ENCODE data around the gene APPL1.
"Not testable (repeated sequence)": the region's sequence is repeated elsewhere in the genome, so short reads cannot be mapped to it uniquely, and the experiment has no call there.

Gene APPL1

GRCh38 chr3:57283334-57283733 lies 55.8 kb downstream of the APPL1 start:
- TF ChIP-seq CTBP1 (IDR thresholded peaks at IDR 0.05; ENCODE audit: borderline replicate concordance) (no peak), SP1 (IDR thresholded peaks at IDR 0.05) (no peak), HDGF (IDR thresholded peaks at IDR 0.05; ENCODE audit: borderline replicate concordance) (no peak), FOXA1 (IDR thresholded peaks at IDR 0.05) (no peak), NFRKB (IDR thresholded peaks at IDR 0.05) (no peak)
- no peak for DNase-seq (ENCODE audit: extremely low spot score)
- CTCF ChIA-PET, result no interaction called here
- POLR2A ChIA-PET, result no interaction called here

GRCh38 chr3:57287205-57287604 lies 59.7 kb downstream of the APPL1 start:
- ChIA-PET POLR2A (no interaction called here), CTCF (interaction anchor here (0.6 kb wide), 1 partner anchor 8 kb away, joined by 3 read pairs; no protein-coding TSS in a partner anchor)
- no peak for DNase-seq (ENCODE audit: extremely low spot score)
- TF ChIP-seq FOXA1 (IDR thresholded peaks at IDR 0.05), result no peak
- no peak for TF ChIP-seq ARNT (IDR thresholded peaks at IDR 0.05)
- TF ChIP-seq NFRKB (IDR thresholded peaks at IDR 0.05), result no peak
- TF ChIP-seq ELF4 (IDR thresholded peaks at IDR 0.05), result no peak
- TF ChIP-seq HDGF (IDR thresholded peaks at IDR 0.05; ENCODE audit: borderline replicate concordance), result no peak
- no peak for TF ChIP-seq ZNF384 (IDR thresholded peaks at IDR 0.05)
- TF ChIP-seq PKNOX1 (IDR thresholded peaks at IDR 0.05), result no peak
- no peak for TF ChIP-seq CTBP1 (IDR thresholded peaks at IDR 0.05; ENCODE audit: borderline replicate concordance)

- POLR2A ChIA-PET, result no interaction called here
- CTCF ChIA-PET, result no interaction called here
- no peak for TF ChIP-seq BHLHE40 (IDR thresholded peaks at IDR 0.05; ENCODE audit: borderline replicate concordance)
- no peak for TF ChIP-seq FOXA1 (IDR thresholded peaks at IDR 0.05)
- no peak for TF ChIP-seq CTBP1 (IDR thresholded peaks at IDR 0.05; ENCODE audit: borderline replicate concordance)
- no peak for TF ChIP-seq SUZ12 (IDR thresholded peaks at IDR 0.05)
- TF ChIP-seq TARDBP (IDR thresholded peaks at IDR 0.05), result no peak
- DNase-seq (ENCODE audit: extremely low spot score), result no peak
Measured at GRCh38 chr3:57288403-57288802, 60.9 kb downstream of the APPL1 start.

- CTCF ChIA-PET, result no interaction called here
- POLR2A ChIA-PET, result no interaction called here
- DNase-seq (ENCODE audit: extremely low spot score), result no peak
- TF ChIP-seq LEF1 (IDR thresholded peaks at IDR 0.05; ENCODE audit: borderline replicate concordance) (no peak), ELF4 (IDR thresholded peaks at IDR 0.05) (no peak), CTBP1 (IDR thresholded peaks at IDR 0.05; ENCODE audit: borderline replicate concordance) (no peak), PKNOX1 (IDR thresholded peaks at IDR 0.05) (no peak)
Measured at GRCh38 chr3:57292159-57292896, 64.8 kb downstream of the APPL1 start, which contains the start of gene ASB14. Gene ASB14, minus strand, starts transcription at chr3:57292685. Its CDS starts 652 bp downstream, at chr3:57292033.

GRCh38 chr3:57292897-57293526 lies 65.5 kb downstream of the APPL1 start:
- ChIA-PET POLR2A (no interaction called here), CTCF (no interaction called here)
- DNase-seq (ENCODE audit: extremely low spot score), result no peak
- TF ChIP-seq BHLHE40 (IDR thresholded peaks at IDR 0.05; ENCODE audit: borderline replicate concordance) (no peak), ARNT (IDR thresholded peaks at IDR 0.05) (no peak), FOXA1 (IDR thresholded peaks at IDR 0.05) (no peak), HDGF (IDR thresholded peaks at IDR 0.05; ENCODE audit: borderline replicate concordance) (no peak), LEF1 (IDR thresholded peaks at IDR 0.05; ENCODE audit: borderline replicate concordance) (no peak), CTBP1 (IDR thresholded peaks at IDR 0.05; ENCODE audit: borderline replicate concordance) (no peak)

- no peak for DNase-seq (ENCODE audit: extremely low spot score)
- CTCF ChIA-PET, result no interaction called here
- POLR2A ChIA-PET, result no interaction called here
- TF ChIP-seq L3MBTL2 (conservative IDR thresholded peaks at IDR 0.05) (no peak), FOXK2 (IDR thresholded peaks at IDR 0.05) (no peak)
Measured at GRCh38 chr3:57298041-57298440, 70.5 kb downstream of the APPL1 start.

GRCh38 chr3:57303520-57303919 lies 76.0 kb downstream of the APPL1 start:
- POLR2A ChIA-PET; DNase-seq (ENCODE audit: extremely low spot score); CTCF ChIA-PET: not testable (repeated sequence)

- no peak for DNase-seq (ENCODE audit: extremely low spot score)
Measured at GRCh38 chr3:57309769-57310360, 82.3 kb downstream of the APPL1 start.

More at GRCh38 chr3:57309769-57310360, 82.3 kb downstream of the APPL1 start:
- no peak for TF ChIP-seq ZNF384 (IDR thresholded peaks at IDR 0.05)
- no peak for TF ChIP-seq L3MBTL2 (conservative IDR thresholded peaks at IDR 0.05)
- TF ChIP-seq SUZ12 (IDR thresholded peaks at IDR 0.05), result no peak
- no peak for TF ChIP-seq FOXA1 (IDR thresholded peaks at IDR 0.05)
- no peak for TF ChIP-seq ARNT (IDR thresholded peaks at IDR 0.05)
- TF ChIP-seq TARDBP (IDR thresholded peaks at IDR 0.05), result no peak
- TF ChIP-seq ELF4 (IDR thresholded peaks at IDR 0.05), result no peak
- TF ChIP-seq SP1 (IDR thresholded peaks at IDR 0.05), result no peak
- no peak for TF ChIP-seq PKNOX1 (IDR thresholded peaks at IDR 0.05)
- no peak for TF ChIP-seq NFRKB (IDR thresholded peaks at IDR 0.05)
- no peak for TF ChIP-seq LEF1 (IDR thresholded peaks at IDR 0.05; ENCODE audit: borderline replicate concordance)
- no peak for TF ChIP-seq FOXM1 (IDR thresholded peaks at IDR 0.05; ENCODE audit: borderline replicate concordance)
- no peak for TF ChIP-seq HDGF (IDR thresholded peaks at IDR 0.05; ENCODE audit: borderline replicate concordance)
- no peak for TF ChIP-seq FOXK2 (IDR thresholded peaks at IDR 0.05)
- TF ChIP-seq BHLHE40 (IDR thresholded peaks at IDR 0.05; ENCODE audit: borderline replicate concordance), result no peak
- no peak for TF ChIP-seq CTBP1 (IDR thresholded peaks at IDR 0.05; ENCODE audit: borderline replicate concordance)
- ChIA-PET CTCF (no interaction called here), POLR2A (no interaction called here)

Data from HEK293T (cell line).